Smooth muscle cell (in vitro differentiated cells): ENCODE results near the gene KIF3B. TPM values are rescaled to one million over a fixed set of nuclear protein-coding genes. Genes with fewer than 3 reads are reported as not detected.

ENCODE experiments used
- DNase-seq: peaks from one replicate; lab custom pipeline; 2025; ENCODE audit not compliant: unreplicated experiment; lab: John Stamatoyannopoulos, UW
- H2AFZ ChIP-seq: fragments of 200-600 bp; sonication (generic); 2 replicates; pipeline ENCODE4 v1.6.0; 2016; ENCODE audit warnings: antibody characterized with exemption, low read depth, mild to moderate bottlenecking
- H3F3A ChIP-seq: fragments of 200-600 bp; sonication (generic); 2 replicates; pipeline ENCODE4 v1.6.0; 2017; ENCODE audit warnings: antibody characterized with exemption, low read depth
- H3K27ac ChIP-seq: fragments of 200-600 bp; sonication (generic); 2 replicates; pipeline ENCODE4 v1.5.1; 2016; ENCODE audit warnings: low read depth, mild to moderate bottlenecking
- H3K27me3 ChIP-seq: fragments of 200-600 bp; sonication (generic); 2 replicates; pipeline ENCODE4 v1.6.1; 2016; ENCODE audit warnings: low read depth, mild to moderate bottlenecking
- H3K36me3 ChIP-seq: fragments of 200-600 bp; sonication (generic); 2 replicates; pipeline ENCODE4 v1.5.1; 2016; ENCODE audit warnings: low read depth
- H3K4me1 ChIP-seq: fragments of 200-600 bp; sonication (generic); 2 replicates; pipeline ENCODE4 v1.5.1; 2016; ENCODE audit warnings: low read depth
- H3K4me2 ChIP-seq: fragments of 200-600 bp; sonication (generic); 2 replicates; pipeline ENCODE4 v1.6.0; 2016; ENCODE audit warnings: mild to moderate bottlenecking
- H3K4me3 ChIP-seq: fragments of 200-600 bp; sonication (generic); 2 replicates; pipeline ENCODE4 v1.5.1; 2016; ENCODE audit warnings: mild to moderate bottlenecking
- H3K79me2 ChIP-seq: fragments of 200-600 bp; sonication (generic); 2 replicates; pipeline ENCODE4 v1.6.0; 2016; ENCODE audit warnings: low read depth, mild to moderate bottlenecking
- H3K9ac ChIP-seq: fragments of 200-600 bp; sonication (generic); 2 replicates; pipeline ENCODE4 v1.6.0; 2016; ENCODE audit warnings: low read depth
- H3K9me3 ChIP-seq: fragments of 200-600 bp; sonication (generic); replicated peaks from 2 replicates; pipeline ENCODE4 v1.5.1; 2016; ENCODE audit warnings: low read depth
- H4K20me1 ChIP-seq: fragments of 200-600 bp; sonication (generic); 2 replicates; pipeline ENCODE4 v1.6.0; 2016; ENCODE audit warnings: low read depth
- CTCF ChIP-seq: fragments of 200-600 bp; sonication (generic); IDR thresholded peaks from 2 replicates; pipeline ENCODE4 v1.5.1; 2017; ENCODE audit warnings: borderline replicate concordance, mild to moderate bottlenecking, antibody characterized with exemption; ENCODE audit not compliant: insufficient read depth, poor library complexity, severe bottlenecking
- WGBS: methylation state at CpG from one replicate; pipeline ENCODE4 v1.1.7; 2016; ENCODE audit warnings: low lambda C conversion rate; 5-methylcytosine and 5-hydroxymethylcytosine counted together
- polyA plus RNA-seq: library from polyadenylated mRNA; unstranded; fragments of >200 nt; fragmentation: Nextera tagmentation; extraction: Ambion mirVana; gene quantifications from 2 replicates; pipeline ENCODE4 v1.2.1, GENCODE V29; 2016
- total RNA-seq: library from RNA; depleted of rRNA; stranded (reverse); fragments of >200 nt; gene quantifications from 2 replicates; pipeline ENCODE4 v1.2.3, GENCODE V29; 2014

Gene KIF3B
- total and polyA plus RNA-seq, 2 experiments from 2014 or later = 8.2 to 20.0 TPM

- Histone ChIP-seq H3K9me3 (no peaks in the 10 kb centered on the region), H3K4me3 (no peak overlapping the region), H3F3A (no peaks in the 10 kb centered on the region), H3K27me3 (no peaks in the 10 kb centered on the region), H3K79me2 (peaks cover 70% of the 10 kb centered on the region), H3K36me3 (no peaks in the 10 kb centered on the region), H2AFZ (no peak overlapping the region), H3K27ac (no peak overlapping the region), H4K20me1 (peaks cover 95% of the 10 kb centered on the region), H3K9ac (no peak overlapping the region), H3K4me2 (no peak overlapping the region), H3K4me1 (no peaks in the 10 kb centered on the region)
- DNase-seq = no peak
- no peak for TF ChIP-seq CTCF
- WGBS = 94% methylated on average over 15 of the region's 15 CpGs
These were observed 12.4 kb downstream of the KIF3B start for GRCh38 chr20:32289661-32290431.

- Histone ChIP-seq H3K79me2 (peaks cover 62% of the 10 kb centered on the region), H3K9ac (no peak overlapping the region), H3K4me1 (no peaks in the 10 kb centered on the region), H2AFZ (no peak overlapping the region), H3K4me2 (no peak overlapping the region), H4K20me1 (peaks cover 91% of the 10 kb centered on the region), H3K27ac (no peak overlapping the region), H3F3A (no peaks in the 10 kb centered on the region), H3K4me3 (no peak overlapping the region), H3K36me3 (no peaks in the 10 kb centered on the region), H3K9me3 (no peaks in the 10 kb centered on the region), H3K27me3 (no peaks in the 10 kb centered on the region)
- no peak for TF ChIP-seq CTCF
- 98% methylated on average over 1 of the region's 1 CpG for WGBS
- no peak for DNase-seq
These were observed 13.7 kb downstream of the KIF3B start for GRCh38 chr20:32291166-32291565.

- peaks cover 65% of the 10 kb centered on the region for H3K79me2 ChIP-seq
- WGBS = 98% methylated on average over 8 of the region's 8 CpGs
These were observed 15.1 kb downstream of the KIF3B start for GRCh38 chr20:32292548-32292947.

More at GRCh38 chr20:32292548-32292947, 15.1 kb downstream of the KIF3B start:
- H3K4me1 ChIP-seq = no peaks in the 10 kb centered on the region
- no peak overlapping the region for H3K4me2 ChIP-seq
- H3K9ac ChIP-seq = no peak overlapping the region
- TF ChIP-seq CTCF = no peak
- peaks cover 93% of the 10 kb centered on the region for H4K20me1 ChIP-seq
- H3K27me3 ChIP-seq = no peaks in the 10 kb centered on the region
- no peak overlapping the region for H2AFZ ChIP-seq
- no peak overlapping the region for H3K27ac ChIP-seq
- no peaks in the 10 kb centered on the region for H3K36me3 ChIP-seq
- no peaks in the 10 kb centered on the region for H3K9me3 ChIP-seq
- H3K4me3 ChIP-seq = no peak overlapping the region
- no peak for DNase-seq
- no peaks in the 10 kb centered on the region for H3F3A ChIP-seq
